GM19452 (cell line): ENCODE data around the gene KDM3B.
"Not testable (repeated sequence)": the region's sequence is repeated elsewhere in the genome, so short reads cannot be mapped to it uniquely, and the experiment has no call there.

Source experiments
- ATAC-seq: cut with Tn5 transposase; IDR thresholded peaks from one replicate; pipeline ENCODE4 v1.9.1; 2021; ENCODE audit not compliant: unreplicated experiment

The KDM3B gene

DNA sequence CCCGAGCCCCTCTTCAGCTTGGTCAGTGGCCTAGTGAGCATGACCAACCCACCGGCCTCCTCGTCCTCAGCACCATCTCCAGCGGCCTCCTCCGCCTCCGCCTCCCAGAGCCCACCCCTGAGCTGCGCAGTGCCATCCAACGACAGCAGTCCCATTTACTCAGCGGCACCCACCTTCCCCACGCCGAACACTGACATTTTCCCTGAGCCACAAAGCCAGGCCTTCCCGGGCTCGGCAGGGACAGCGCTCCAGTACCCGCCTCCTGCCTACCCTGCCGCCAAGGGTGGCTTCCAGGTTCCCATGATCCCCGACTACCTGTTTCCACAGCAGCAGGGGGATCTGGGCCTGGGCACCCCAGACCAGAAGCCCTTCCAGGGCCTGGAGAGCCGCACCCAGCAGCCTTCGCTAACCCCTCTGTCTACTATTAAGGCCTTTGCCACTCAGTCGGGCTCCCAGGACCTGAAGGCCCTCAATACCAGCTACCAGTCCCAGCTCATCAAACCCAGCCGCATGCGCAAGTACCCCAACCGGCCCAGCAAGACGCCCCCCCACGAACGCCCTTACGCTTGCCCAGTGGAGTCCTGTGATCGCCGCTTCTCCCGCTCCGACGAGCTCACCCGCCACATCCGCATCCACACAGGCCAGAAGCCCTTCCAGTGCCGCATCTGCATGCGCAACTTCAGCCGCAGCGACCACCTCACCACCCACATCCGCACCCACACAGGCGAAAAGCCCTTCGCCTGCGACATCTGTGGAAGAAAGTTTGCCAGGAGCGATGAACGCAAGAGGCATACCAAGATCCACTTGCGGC is 114.6 kb downstream of the KDM3B start:
- no peak for ATAC-seq

DNA sequence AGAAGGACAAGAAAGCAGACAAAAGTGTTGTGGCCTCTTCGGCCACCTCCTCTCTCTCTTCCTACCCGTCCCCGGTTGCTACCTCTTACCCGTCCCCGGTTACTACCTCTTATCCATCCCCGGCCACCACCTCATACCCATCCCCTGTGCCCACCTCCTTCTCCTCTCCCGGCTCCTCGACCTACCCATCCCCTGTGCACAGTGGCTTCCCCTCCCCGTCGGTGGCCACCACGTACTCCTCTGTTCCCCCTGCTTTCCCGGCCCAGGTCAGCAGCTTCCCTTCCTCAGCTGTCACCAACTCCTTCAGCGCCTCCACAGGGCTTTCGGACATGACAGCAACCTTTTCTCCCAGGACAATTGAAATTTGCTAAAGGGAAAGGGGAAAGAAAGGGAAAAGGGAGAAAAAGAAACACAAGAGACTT is 115.2 kb downstream of the KDM3B start:
- no peak for ATAC-seq

DNA sequence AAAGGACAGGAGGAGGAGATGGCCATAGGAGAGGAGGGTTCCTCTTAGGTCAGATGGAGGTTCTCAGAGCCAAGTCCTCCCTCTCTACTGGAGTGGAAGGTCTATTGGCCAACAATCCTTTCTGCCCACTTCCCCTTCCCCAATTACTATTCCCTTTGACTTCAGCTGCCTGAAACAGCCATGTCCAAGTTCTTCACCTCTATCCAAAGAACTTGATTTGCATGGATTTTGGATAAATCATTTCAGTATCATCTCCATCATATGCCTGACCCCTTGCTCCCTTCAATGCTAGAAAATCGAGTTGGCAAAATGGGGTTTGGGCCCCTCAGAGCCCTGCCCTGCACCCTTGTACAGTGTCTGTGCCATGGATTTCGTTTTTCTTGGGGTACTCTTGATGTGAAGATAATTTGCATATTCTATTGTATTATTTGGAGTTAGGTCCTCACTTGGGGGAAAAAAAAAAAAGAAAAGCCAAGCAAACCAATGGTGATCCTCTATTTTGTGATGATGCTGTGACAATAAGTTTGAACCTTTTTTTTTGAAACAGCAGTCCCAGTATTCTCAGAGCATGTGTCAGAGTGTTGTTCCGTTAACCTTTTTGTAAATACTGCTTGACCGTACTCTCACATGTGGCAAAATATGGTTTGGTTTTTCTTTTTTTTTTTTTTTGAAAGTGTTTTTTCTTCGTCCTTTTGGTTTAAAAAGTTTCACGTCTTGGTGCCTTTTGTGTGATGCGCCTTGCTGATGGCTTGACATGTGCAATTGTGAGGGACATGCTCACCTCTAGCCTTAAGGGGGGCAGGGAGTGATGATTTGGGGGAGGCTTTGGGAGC is 115.9 kb downstream of the KDM3B start:
- no peak for ATAC-seq

DNA sequence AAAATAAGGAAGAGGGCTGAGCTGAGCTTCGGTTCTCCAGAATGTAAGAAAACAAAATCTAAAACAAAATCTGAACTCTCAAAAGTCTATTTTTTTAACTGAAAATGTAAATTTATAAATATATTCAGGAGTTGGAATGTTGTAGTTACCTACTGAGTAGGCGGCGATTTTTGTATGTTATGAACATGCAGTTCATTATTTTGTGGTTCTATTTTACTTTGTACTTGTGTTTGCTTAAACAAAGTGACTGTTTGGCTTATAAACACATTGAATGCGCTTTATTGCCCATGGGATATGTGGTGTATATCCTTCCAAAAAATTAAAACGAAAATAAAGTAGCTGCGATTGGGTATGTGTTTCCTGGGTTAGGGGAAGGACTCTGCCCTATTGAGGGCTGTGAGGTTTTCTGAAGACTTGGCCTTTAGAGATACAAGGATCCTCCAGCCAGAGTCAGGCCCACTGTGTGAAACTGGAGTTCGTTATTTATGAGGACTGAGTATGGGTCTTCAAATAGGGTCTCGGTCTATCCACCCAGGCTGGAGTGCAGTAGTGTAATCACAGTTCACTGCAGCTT is 116.6 kb downstream of the KDM3B start:
- no peak for ATAC-seq

DNA sequence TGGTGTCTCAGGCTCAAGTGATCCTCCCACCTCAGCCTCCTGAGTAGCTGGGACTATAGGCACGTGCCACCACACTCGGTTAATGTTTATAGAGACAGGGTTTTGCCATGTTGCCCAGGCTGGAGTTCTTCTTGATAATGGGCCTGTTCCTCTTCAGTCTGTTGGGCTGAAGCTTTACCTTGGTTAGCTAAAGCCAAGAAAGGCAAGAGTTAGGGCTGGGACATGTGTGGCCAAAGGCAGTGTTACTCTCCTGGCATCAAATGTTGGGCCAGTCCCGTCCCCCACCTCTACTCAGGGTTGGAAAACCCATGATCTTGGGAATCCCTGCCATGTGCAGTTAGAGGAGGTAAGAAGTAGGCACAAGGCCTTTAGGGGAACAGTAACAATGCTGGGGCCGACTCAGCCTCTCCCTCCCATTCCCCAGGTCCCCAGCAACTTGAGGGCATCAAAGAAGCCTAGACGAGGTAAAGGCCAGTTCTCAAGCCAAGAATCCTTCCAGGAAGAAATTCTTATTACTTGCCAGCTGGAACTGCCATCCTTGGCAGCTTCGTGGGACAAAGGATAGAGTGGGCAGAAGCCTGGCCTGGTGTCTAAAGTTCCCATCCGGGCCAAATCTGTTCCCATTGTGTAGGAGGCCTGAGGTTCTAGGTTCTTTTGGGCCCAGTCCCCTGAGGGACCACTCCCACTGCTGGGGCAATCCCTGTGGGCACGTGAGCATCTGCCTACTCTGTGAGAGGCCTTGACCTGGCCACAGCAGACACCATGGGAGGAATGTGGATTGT is 117.2 kb downstream of the KDM3B start:
- ATAC-seq = no peak

DNA sequence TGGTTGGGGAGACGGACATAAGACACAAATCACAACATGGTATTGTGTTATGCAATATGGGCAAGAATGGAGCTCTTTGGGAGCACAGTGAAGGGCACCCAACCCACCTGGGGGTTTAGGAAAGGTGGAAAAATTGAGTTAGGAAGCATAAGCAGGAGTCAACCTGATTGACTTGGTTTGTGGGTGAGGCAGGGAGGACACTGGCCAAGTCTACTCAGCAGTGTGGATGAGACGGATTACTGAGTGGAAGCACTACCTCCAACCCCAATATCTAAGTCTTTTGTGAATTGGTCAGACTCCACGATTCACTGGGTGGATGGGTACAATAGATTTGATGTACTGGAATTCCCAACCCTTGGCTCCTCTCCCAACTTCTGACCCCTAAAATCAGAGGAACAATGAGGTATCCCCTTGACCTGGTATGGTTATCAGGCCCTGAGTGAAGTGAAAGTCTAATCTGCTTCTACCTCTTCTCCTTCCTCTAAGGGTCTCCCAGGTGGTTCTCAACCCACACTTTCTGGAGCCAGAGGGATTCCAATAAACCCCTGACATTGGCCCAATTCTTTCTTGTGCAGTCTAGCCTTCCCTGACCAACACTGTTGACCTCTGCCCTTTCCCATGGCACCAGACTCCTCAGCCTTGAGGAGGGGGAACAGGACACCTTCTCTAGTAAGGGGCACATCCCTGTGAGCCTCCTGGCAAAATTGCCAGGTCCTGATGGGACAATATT is 118.0 kb downstream of the KDM3B start:
- ATAC-seq = no peak

DNA sequence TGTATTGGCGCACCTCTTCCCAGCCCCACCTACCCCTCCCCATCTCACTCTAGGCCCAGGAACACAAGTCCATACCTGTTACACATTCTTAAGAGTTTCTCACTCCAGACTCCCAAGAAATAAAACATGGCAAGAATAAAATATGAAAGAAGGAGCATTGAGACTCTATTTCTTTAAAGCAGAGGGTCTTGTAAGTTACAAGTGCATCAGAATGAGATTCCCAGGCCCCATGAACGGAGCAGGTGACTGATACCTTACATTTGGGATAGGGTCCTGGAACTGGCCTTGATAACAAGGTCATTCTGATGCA is 118.5 kb downstream of the KDM3B start:
- ATAC-seq = no peak

DNA sequence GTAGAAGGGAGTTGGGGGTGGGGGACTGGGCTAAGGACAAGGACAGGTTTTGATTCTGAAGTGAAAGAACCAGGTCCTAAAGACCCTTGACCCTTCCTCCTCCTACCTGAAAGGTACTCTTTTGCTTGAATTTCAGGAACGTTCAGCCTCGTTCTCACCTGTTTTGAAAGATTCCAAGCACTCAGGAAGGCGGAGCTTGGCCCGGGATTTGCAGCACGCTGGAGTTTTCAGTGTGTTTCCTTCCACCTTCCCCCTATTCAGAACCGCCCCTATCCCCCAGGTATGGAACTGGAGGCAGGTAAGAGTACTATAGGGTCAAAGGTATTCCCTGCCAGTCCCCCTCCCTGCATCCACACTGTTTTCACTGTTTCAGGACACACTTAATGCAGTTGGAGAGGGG is 119.9 kb downstream of the KDM3B start:
- no peak for ATAC-seq

DNA sequence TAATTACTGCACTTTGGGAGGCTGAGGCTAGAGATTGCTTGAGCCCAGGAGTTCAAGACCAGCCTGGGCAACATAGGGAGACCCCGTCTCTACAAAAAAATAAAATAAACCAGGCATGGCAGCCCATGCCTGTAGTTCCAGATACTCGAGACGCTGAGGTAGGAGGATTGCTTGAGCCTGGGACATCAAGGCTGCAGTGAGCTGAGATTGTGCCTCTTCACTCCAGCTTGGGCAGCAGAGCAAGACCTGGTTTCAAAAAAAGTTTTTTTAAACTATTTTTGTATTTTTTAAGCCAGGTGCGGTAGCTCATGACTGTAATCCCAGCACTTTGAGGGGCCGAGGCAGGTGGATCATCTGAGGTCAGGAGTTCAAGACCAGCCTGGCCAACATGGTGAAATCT is 120.7 kb downstream of the KDM3B start:
- ATAC-seq = not testable (repeated sequence)

DNA sequence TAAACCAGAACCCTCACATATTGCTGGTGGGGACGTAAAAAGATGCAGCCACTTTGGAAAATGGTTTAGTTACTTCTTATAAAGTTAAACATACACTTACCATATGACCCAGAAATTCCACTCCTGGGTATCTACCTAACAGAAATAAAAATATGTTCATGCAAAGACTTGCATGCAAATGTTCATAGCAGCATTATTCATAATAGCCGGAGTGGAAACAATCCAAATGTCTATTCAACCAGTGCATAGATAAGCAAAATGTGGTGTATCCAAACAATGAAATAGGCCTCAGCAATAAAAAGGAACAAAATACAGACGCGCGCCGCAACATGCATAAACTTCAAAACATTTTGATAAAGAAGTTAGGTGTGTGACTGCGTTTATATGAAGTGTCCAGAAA is 124.4 kb downstream of the KDM3B start:
- ATAC-seq = no peak

DNA sequence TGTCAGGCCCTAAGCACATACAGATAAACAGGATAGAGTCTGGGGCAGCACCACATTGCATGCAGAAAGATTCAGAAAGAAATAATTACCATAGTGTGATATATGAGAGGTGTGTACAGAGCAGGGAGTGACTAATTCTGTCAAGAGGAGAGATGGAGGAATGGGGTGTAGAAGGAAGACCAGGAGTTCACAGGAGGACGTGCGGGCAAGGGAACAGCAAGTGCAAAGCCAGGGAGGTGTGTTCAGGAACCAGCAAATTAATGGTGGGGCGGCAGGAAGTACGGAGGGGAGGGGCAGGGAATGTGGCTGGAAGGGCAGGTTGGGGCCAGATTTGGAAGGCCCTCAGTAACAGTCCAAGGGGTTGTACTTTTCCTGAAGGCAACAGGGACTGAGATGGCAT is 130.2 kb downstream of the KDM3B start:
- no peak for ATAC-seq
